Neural progenitor cell (in vitro differentiated cells): ENCODE measurements around the gene USP16. TPM values are rescaled to one million over a fixed set of nuclear protein-coding genes. Genes with fewer than 3 reads are reported as not detected.

Source experiments
- DNase-seq: peaks from one replicate; pipeline ENCODE4 v3.0.0-alpha.2; 2016; ENCODE audit warnings: low spot score
- H2AFZ ChIP-seq: fragments of 200-600 bp; sonication (generic); replicated peaks from 2 replicates; pipeline ENCODE4 v1.6.1; 2016; ENCODE audit warnings: antibody characterized with exemption
- H3F3A ChIP-seq: fragments of 200-600 bp; sonication (generic); 2 replicates; pipeline ENCODE4 v1.6.1; 2016; ENCODE audit warnings: antibody characterized with exemption, low read depth
- H3K27ac ChIP-seq: fragments of 200-600 bp; sonication (generic); 2 replicates; pipeline ENCODE4 v1.5.1; 2016; ENCODE audit warnings: mild to moderate bottlenecking
- H3K27me3 ChIP-seq: fragments of 200-600 bp; sonication (generic); 2 replicates; pipeline ENCODE4 v1.6.1; 2016; ENCODE audit warnings: mild to moderate bottlenecking, moderate library complexity
- H3K36me3 ChIP-seq: fragments of 200-600 bp; sonication (generic); 2 replicates; pipeline ENCODE4 v1.5.1; 2016
- H3K4me1 ChIP-seq: fragments of 200-600 bp; sonication (generic); 2 replicates; pipeline ENCODE4 v1.6.1; 2016; ENCODE audit warnings: mixed run types
- H3K4me2 ChIP-seq: fragments of 200-600 bp; sonication (generic); 2 replicates; pipeline ENCODE4 v1.6.1; 2016
- H3K4me3 ChIP-seq: fragments of 200-600 bp; sonication (generic); 2 replicates; pipeline ENCODE4 v1.5.1; 2016
- H3K79me2 ChIP-seq: fragments of 200-600 bp; sonication (generic); 2 replicates; pipeline ENCODE4 v1.6.1; 2016; ENCODE audit warnings: low read depth
- H3K9ac ChIP-seq: fragments of 200-600 bp; sonication (generic); 2 replicates; pipeline ENCODE4 v1.6.1; 2016
- H3K9me3 ChIP-seq: fragments of 200-600 bp; sonication (generic); 2 replicates; pipeline ENCODE4 v1.5.1; 2016; ENCODE audit warnings: low read depth
- H4K20me1 ChIP-seq: fragments of 200-600 bp; sonication (generic); 2 replicates; pipeline ENCODE4 v1.6.1; 2016; ENCODE audit warnings: low read depth
- H3K27ac Mint-ChIP-seq: 3 replicates; pipeline ENCODE4 v1.8.0; 2021; ENCODE audit warnings: mixed read lengths
- H3K27me3 Mint-ChIP-seq: 2 replicates; pipeline ENCODE4 v1.8.0; 2022; ENCODE audit warnings: low read depth, mild to moderate bottlenecking, inconsistent platforms, moderate library complexity, mixed read lengths; ENCODE audit not compliant: insufficient read depth
- H3K36me3 Mint-ChIP-seq: 3 replicates; pipeline ENCODE4 v1.8.0; 2021; ENCODE audit warnings: mixed read lengths
- H3K4me1 Mint-ChIP-seq: 3 replicates; pipeline ENCODE4 v1.8.0; 2021; ENCODE audit warnings: mixed read lengths
- H3K4me3 Mint-ChIP-seq: 3 replicates; pipeline ENCODE4 v1.8.0; 2021; ENCODE audit warnings: mild to moderate bottlenecking, moderate library complexity, mixed read lengths
- H3K9me3 Mint-ChIP-seq: 3 replicates; pipeline ENCODE4 v1.8.0; 2020; ENCODE audit warnings: mixed read lengths
- EZH2 ChIP-seq: fragments of 200-600 bp; sonication (generic); IDR thresholded peaks from 2 replicates; pipeline ENCODE4 v1.6.1; 2017; ENCODE audit warnings: antibody characterized with exemption, mild to moderate bottlenecking, moderate library complexity
- EZH2phosphoT487 ChIP-seq: fragments of 200-600 bp; sonication (generic); IDR thresholded peaks from 2 replicates; pipeline ENCODE4 v1.6.1; 2017; ENCODE audit warnings: antibody characterized with exemption
- total RNA-seq: library from RNA; depleted of rRNA; stranded (reverse); fragments of >200 nt; gene quantifications from 2 replicates; pipeline ENCODE4 v1.2.3, GENCODE V29; 2015; ENCODE audit warnings: low replicate concordance
- TF ChIP-seq, protein P1 (sequence below): fragments of 200-600 bp; sonication (generic); IDR thresholded peaks from 2 replicates; pipeline ENCODE4 v1.5.1; 2017; ENCODE audit warnings: antibody characterized with exemption, mild to moderate bottlenecking

The USP16 gene
- total RNA-seq, 1 donor from 2014 or later = 38.5 TPM

DNA sequence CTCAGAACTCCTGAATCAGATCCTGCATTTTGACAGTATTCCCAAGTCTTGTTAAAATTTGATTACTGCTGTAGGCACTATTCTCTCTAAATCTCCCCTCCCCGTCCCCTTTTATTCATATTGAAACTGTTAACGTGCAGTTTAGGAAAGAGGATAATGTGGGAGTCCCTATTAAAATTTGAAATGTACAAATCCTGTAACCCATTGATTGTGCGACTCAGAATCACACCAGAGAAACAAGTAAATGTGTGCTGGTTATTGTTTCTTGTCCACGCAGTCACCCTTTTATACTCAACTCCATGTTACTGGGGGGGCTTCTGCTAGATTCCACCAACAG lies 31.2 kb upstream of the USP16 start:
- no peak for DNase-seq
- H3K9me3 ChIP-seq = no peaks in the 10 kb centered on the region
- Mint-ChIP-seq H3K9me3 (no peaks in the 10 kb centered on the region), H3K27ac (peak overlapping the region; percentile 99), H3K4me3 (peak overlapping the region; percentile 99), H3K4me1 (peaks cover 17% of the 10 kb centered on the region), H3K27me3 (no peaks in the 10 kb centered on the region), H3K36me3 (no peaks in the 10 kb centered on the region)
- H3K36me3 ChIP-seq = no peaks in the 10 kb centered on the region
- peak overlapping the region; percentile 71 for H3K27ac ChIP-seq
- H2AFZ ChIP-seq = peak overlapping the region; percentile 81
- peak overlapping the region; percentile 80 for H3K9ac ChIP-seq
- H3K4me2 ChIP-seq = peak overlapping the region; percentile 83
- TF ChIP-seq, protein P1, sequence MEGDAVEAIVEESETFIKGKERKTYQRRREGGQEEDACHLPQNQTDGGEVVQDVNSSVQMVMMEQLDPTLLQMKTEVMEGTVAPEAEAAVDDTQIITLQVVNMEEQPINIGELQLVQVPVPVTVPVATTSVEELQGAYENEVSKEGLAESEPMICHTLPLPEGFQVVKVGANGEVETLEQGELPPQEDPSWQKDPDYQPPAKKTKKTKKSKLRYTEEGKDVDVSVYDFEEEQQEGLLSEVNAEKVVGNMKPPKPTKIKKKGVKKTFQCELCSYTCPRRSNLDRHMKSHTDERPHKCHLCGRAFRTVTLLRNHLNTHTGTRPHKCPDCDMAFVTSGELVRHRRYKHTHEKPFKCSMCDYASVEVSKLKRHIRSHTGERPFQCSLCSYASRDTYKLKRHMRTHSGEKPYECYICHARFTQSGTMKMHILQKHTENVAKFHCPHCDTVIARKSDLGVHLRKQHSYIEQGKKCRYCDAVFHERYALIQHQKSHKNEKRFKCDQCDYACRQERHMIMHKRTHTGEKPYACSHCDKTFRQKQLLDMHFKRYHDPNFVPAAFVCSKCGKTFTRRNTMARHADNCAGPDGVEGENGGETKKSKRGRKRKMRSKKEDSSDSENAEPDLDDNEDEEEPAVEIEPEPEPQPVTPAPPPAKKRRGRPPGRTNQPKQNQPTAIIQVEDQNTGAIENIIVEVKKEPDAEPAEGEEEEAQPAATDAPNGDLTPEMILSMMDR = no peak
- TF ChIP-seq EZH2phosphoT487 (no peak), EZH2 (no peak)
- peak overlapping the region; percentile 83 for H3K4me3 ChIP-seq
- H3K27me3 ChIP-seq = no peaks in the 10 kb centered on the region
- H4K20me1 ChIP-seq = no peaks in the 10 kb centered on the region
- H3K79me2 ChIP-seq = peaks cover 42% of the 10 kb centered on the region
- peaks cover 13% of the 10 kb centered on the region for H3K4me1 ChIP-seq
- peaks cover 19% of the 10 kb centered on the region for H3F3A ChIP-seq

DNA sequence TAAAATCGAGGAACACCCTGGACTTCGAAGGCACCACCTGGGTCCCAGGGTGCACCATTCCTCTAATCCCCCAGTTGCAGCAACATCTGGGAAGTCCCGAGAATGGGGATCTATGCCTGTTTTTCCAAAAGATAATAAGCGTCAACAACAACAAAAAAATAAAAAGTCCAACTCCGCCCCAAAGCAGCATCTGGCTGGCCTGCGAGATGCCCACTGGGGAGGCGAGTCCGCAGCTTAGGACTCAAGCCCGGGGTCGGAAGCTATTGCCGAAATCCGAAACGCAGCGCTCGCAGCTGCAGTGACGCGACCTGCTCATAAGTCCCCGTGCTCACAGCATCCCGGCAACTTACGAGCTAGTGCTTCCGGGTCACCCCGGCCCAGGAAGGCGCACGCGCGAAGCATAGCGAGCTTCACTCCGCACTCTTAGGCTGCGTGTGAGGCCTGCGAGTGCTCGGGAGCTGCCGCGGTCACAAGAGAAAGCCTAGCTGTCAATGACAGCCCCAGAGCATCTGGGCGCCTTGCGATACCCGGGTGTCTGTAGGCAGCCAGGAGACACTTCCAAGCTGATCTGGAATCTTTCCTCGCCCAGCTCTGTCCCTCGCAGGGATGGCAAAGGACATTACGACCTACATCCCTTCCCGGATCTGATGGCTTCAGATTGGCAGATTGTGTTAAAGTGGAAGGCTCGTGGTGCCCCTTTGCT lies 21.9 kb upstream of the USP16 start:
- no peak for TF ChIP-seq EZH2phosphoT487
- TF ChIP-seq, protein P1 = no peak
- no peak for TF ChIP-seq EZH2
- H3F3A ChIP-seq = peaks cover 14% of the 10 kb centered on the region
- H3K36me3 ChIP-seq = no peaks in the 10 kb centered on the region
- H3K9me3 ChIP-seq = no peaks in the 10 kb centered on the region
- peak overlapping the region; percentile 48 for H3K4me3 ChIP-seq
- no peaks in the 10 kb centered on the region for H4K20me1 ChIP-seq
- Mint-ChIP-seq H3K9me3 (no peaks in the 10 kb centered on the region), H3K4me3 (peak overlapping the region; percentile 89), H3K27me3 (peaks cover 7% of the 10 kb centered on the region), H3K27ac (peak overlapping the region; percentile 94), H3K4me1 (no peaks in the 10 kb centered on the region), H3K36me3 (no peaks in the 10 kb centered on the region)
- peak overlapping the region; percentile 40 for H2AFZ ChIP-seq
- H3K79me2 ChIP-seq = no peaks in the 10 kb centered on the region
- peaks cover 4% of the 10 kb centered on the region for H3K27me3 ChIP-seq
- peak; percentile 96 for DNase-seq
- H3K4me1 ChIP-seq = no peaks in the 10 kb centered on the region
- H3K9ac ChIP-seq = peak overlapping the region; percentile 64
- peak overlapping the region; percentile 86 for H3K27ac ChIP-seq
- H3K4me2 ChIP-seq = peak overlapping the region; percentile 77

DNA sequence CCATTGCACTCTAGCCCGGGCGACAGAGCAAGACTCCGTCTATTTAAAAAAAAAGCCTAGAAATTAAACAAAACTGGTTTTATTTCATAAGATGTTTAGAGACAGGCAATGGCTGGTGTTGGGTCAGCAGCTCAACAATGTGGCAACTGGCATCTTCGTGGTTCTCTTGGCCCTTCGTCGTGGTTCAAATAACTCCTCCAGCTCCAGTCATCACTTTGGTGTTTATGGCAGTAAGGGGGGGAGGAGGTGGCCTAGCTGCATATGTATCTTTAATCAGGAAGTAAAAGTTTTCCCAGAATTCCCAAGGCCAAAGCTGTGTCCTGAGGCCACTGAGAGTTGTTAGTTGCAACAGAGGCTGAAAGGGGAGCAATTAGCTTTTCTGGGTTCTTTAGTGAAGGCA lies 18.8 kb upstream of the USP16 start:
- Mint-ChIP-seq H3K4me3 (no peak overlapping the region), H3K27ac (no peak overlapping the region), H3K27me3 (peaks cover 6% of the 10 kb centered on the region), H3K9me3 (no peaks in the 10 kb centered on the region), H3K36me3 (no peaks in the 10 kb centered on the region), H3K4me1 (peaks cover 2% of the 10 kb centered on the region)
- Histone ChIP-seq H3F3A (peaks cover 14% of the 10 kb centered on the region), H3K27ac (no peak overlapping the region), H3K79me2 (no peaks in the 10 kb centered on the region), H3K9me3 (no peaks in the 10 kb centered on the region), H3K4me1 (no peaks in the 10 kb centered on the region), H3K4me2 (no peak overlapping the region), H2AFZ (no peak overlapping the region), H3K36me3 (no peaks in the 10 kb centered on the region), H4K20me1 (no peaks in the 10 kb centered on the region), H3K9ac (no peak overlapping the region), H3K4me3 (no peak overlapping the region), H3K27me3 (peaks cover 4% of the 10 kb centered on the region)
- TF ChIP-seq, protein P1 = no peak
- TF ChIP-seq EZH2phosphoT487 (no peak), EZH2 (no peak)
- no peak for DNase-seq
